Right ventricle myocardium superior (tissue), 1 donor: ENCODE measurements around the gene ERLEC1. TPM values are rescaled to one million over a fixed set of nuclear protein-coding genes. Genes with fewer than 3 reads are reported as not detected.
"Not testable (repeated sequence)": the region's sequence is repeated elsewhere in the genome, so short reads cannot be mapped to it uniquely, and the experiment has no call there.

Source experiments
- ATAC-seq: fragments of 200-7000 bp; cut with Tn5 transposase; one replicate; pipeline ENCODE4 v1.9.1; 2020; ENCODE audit warnings: mild to moderate bottlenecking; ENCODE audit not compliant: poor library complexity
- DNase-seq: peaks from one replicate; pipeline ENCODE4 v3.0.0-alpha.2; 2020
- intact Hi-C: fragments of 100-400 bp; cut with DNase I; formaldehyde crosslinking; loops from one replicate; pipeline ENCODE4 v1.11.2; 2022
- long read RNA-seq: library from polyadenylated mRNA; unstranded; transcript quantifications from one replicate; pipeline ENCODE4 v2.0.0, GENCODE V29; 2021
- total RNA-seq: library from RNA; stranded (reverse); fragmentation: NEBNext Ultra II Directional; extraction: Animal tissue kit (Norgen Biotek cat#: 25700); gene quantifications from one replicate; pipeline ENCODE4 v1.2.1, GENCODE V29; 2021
- donor health status: DM: no; HTN: yes; CAD: no; lungs with severe emphysema.

The ERLEC1 gene, protein sequence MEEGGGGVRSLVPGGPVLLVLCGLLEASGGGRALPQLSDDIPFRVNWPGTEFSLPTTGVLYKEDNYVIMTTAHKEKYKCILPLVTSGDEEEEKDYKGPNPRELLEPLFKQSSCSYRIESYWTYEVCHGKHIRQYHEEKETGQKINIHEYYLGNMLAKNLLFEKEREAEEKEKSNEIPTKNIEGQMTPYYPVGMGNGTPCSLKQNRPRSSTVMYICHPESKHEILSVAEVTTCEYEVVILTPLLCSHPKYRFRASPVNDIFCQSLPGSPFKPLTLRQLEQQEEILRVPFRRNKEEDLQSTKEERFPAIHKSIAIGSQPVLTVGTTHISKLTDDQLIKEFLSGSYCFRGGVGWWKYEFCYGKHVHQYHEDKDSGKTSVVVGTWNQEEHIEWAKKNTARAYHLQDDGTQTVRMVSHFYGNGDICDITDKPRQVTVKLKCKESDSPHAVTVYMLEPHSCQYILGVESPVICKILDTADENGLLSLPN
- 32.3 TPM for total RNA-seq
- long read RNA-seq, transcript ERLEC1-201 (14 exons, 2,433 nt), result major isoform, 140 of 173 reads
- long read RNA-seq, transcript ERLEC1-202 (13 exons, 2,271 nt), result minor isoform, 21 of 173 reads
- long read RNA-seq, partial matches to known transcripts, result 2 of 173 reads
- long read RNA-seq, other reads (novel, unspliced or antisense), result 9 of 173 reads

DNA sequence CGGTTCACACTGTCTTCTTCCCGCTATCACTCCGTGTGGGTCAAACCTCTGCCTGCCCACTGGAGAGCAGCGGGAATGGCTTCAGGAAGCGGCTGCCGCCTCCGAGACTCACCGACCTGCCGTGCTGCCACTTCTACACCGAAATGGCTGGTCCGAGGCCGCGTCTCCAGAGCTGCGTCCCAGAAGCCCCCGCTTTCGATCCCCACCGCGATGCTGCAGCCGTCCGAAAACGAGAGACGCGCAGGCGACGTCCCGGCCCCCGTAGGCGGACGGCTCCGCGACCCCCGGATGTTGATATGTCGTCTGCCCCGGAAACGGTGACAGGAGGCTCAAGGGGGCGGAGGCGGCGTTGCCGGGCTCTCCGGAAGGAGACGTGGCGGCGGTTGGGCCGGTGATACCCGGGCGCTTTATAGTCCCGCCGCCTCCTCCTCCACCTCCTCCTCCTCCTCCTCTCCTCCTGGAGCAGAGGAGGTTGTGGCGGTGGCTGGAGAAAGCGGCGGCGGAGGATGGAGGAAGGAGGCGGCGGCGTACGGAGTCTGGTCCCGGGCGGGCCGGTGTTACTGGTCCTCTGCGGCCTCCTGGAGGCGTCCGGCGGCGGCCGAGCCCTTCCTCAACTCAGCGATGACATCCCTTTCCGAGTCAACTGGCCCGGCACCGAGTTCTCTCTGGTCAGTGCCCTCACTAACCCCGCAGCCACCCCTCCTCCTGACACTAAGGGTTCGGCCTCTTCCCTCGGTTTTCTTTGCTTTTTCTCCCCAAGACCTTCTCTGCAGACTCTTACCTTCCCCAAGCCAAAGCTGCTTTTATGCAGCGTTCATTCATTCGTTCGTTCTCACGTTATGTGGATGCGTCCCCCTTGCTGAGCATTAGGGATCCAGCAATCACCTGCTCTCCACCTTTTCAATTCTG, at the start of gene ERLEC1, which contains the start of gene ASB3:
Gene ERLEC1 (plus strand): TSS at position 340 of the 909 bp plus-strand sequence. CDS start 167 bp downstream, at position 507.
Gene ASB3 (minus strand): TSS at position 249 of the 909 bp plus-strand sequence. CDS start 21,381 bp downstream, outside the sequence.
- DNase-seq (peak; percentile 94), ATAC-seq (peak; percentile 98)
- intact Hi-C loops, result no loop called here

DNA sequence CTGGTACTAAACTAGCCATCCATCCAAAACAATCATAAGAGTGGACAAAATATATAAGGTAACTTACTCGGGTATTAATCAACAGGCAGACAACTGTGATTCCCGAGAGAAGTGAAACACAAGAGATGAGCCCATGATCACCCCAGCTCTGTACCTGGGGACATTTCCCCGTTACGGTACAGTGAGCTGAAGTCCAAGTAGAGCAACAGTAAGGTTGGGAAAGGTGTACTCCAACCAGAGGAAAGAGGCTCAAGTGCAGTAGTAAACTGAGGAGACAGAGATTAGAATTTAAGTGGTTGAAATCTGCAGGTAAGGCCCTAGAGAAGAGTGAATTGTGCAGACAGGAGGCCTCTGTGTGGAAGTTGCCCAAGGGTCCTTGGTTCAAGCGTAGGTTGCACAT, 49.8 kb upstream of the ERLEC1 start:
- ATAC-seq (no peak), DNase-seq (no peak)
- intact Hi-C loops, result no loop called here

DNA sequence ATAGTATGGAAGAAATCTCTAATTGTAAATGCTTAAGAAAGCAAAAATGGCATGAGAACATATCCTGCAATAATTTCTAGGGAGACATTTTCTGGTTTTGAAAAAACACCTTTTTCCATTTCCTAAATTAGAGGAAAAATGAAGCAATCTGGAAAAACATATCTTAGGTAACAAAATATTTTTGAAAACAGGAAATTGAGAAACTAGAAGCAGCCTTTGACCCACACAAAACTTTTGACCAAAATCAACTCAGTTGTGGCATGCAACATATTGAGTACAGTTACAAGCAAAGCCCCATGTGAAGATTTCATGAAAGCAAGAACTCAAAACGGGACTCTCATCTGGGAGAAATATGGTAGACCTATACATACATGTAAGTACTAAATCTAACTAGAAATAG, 47.8 kb upstream of the ERLEC1 start:
- DNase-seq, result no peak
- intact Hi-C loops, result no loop called here

DNA sequence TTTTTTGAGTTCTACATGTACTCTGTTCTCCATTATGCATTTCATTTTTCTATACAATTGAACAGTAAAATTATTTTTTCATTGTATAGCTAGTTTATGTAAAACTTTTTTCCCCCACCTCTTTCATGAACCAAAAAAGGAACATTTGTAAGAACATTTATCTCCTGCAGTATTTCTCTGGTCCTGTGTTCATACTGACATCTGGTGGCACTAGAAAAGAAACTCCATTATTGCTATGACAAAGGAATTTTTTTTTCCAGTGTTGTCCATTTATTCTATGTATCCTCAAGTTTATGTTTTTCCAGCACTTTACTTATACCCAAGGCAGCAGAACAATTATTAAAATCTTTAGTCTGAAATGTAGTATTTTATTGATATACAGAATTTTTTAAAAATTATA, 46.7 kb upstream of the ERLEC1 start:
- ATAC-seq (no peak), DNase-seq (no peak)
- intact Hi-C loops, result no loop called here

More for the DNA sequence above, 47.8 kb upstream of the ERLEC1 start:
- ATAC-seq, result no peak

DNA sequence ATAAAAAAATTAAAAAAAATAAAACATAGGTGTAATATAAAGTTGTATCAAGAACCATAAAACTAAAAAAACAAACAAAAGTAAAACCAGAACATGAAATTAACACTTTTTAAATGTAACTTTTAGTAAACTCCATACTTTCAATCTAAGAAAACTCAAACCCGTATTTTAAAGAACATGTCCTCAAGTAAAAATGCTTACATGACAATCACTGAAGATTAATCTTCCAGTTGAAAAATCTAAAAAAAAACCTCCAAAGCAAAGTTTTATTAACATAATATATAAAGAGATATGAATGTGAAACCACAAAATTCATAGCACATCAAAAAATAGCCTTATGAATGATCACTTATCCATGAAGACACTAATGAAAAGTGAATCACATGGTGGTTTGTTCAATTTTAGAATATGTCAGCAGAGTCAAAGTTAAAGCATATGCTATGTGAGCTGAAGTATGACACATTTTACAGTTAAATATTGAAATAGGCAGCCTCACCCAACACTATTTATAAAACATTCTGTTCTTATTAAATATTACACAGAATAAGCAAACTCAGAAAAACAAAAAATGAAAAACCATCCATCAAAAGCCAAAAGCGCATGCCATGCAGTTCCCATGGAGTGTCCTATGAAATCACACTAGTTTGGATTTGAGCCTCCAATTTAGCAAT, 42.3 kb upstream of the ERLEC1 start:
- DNase-seq (no peak), ATAC-seq (no peak)
- intact Hi-C loops, result no loop called here

DNA sequence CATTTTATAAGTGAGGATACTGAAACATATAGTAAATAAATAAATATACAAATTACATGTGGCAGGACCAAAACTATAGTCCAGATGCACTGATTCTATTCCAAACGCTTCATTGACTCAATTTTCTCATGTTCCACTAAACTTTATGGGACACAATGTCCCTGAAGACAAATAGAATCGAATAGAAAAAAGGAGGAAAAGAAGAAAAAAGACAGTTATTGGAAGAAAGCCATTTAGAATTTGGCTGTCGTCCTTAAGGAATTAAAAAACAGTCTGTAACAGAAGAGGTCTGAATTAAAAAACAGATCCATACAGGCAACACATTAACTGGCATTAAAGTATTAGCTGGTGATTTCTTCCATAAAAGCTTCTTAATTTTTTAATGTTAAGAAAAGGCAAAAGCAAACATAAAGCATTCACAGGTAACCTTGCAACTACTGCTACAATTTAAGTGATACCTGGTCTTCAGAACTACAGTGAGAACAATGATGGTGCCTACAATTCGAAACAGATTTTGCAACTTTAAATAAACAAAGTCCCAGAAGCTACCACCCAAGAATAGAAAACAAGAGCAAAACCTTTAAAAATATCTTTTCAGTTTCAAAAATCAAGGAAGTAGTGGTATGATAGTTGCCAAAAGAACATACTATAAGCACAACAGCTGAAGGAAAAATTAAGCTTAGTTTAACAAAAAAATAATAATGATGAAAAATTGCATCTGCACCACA, 36.6 kb upstream of the ERLEC1 start:
- ATAC-seq, result no peak
- intact Hi-C loops, result no loop called here
- no peak for DNase-seq

DNA sequence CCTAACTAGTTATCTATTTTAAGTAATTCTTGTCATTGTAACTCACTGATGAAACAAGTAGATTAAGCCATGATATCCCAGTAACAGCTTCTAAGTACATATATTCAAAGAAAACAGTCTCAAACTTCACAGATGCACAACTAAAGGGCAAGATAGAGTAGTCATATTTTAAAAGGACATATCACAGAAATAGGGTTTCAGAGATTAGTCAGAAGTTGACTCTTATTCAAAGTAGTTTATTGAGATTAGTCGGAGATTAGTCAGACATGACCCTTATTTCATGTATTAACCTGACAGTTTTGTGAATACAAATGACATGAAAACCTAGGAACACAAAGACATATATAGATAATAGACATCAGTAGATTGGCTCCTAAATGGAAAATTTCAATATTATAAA, 35.1 kb upstream of the ERLEC1 start:
- ATAC-seq (no peak), DNase-seq (no peak)
- intact Hi-C loops, result no loop called here

DNA sequence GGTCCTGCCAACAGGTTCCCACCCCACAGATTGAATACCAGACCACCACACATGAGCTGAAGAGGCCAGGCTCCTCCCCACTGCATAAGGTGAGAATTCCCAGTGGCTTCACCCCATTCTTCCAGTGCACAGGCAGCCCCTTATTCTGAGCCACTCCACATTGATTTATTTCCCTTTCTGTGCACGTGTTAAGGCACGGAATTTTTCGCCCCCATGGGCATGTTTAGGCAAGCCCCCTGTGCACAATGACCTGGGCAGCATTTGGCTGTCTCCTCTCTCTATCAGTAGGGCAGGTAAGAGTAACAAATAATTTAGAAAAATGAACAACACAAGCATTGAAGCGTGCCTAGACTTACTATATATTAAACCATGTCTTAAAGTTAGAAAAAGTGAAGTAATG, 34.5 kb upstream of the ERLEC1 start:
- intact Hi-C loops, result no loop called here

DNA sequence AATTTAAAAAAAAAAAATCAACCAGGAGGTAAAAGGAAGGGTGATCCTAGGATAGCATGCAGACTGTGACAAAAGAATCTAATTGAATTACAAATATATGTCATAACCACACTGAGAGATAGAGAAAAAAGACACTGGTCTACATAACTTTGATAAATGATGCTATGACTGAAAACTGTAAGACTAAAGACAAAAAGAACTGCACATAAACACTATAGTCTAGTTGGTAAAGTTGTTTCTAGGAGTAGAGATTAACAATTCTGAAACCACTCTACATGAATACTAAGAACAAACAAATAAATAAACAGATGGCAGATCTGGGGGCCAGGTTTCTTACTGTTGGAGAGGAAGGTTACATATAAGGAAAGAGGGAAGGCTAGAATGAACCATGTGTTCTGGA, 33.8 kb upstream of the ERLEC1 start:
- no peak for DNase-seq
- ATAC-seq, result no peak
- intact Hi-C loops, result no loop called here

More for the DNA sequence above, 34.5 kb upstream of the ERLEC1 start:
- ATAC-seq (no peak), DNase-seq (no peak)

DNA sequence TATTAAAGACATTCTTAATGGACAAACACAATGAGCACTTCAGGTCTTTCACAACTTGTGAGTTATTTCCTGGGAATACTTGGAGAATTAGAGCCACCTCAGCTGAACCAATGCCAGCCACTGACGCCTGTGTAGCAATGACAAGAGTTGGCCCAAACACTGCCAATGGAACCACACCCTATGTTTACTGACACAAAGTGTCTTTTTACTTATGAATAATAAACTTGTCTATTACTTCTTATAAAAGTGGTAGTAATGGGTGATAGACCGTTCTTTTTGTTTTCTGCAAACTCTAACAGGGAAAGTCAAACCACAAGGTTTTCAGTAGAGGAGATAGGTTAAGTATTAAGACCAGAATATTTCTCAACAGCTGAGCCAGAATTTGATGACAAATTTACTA, 31.7 kb upstream of the ERLEC1 start:
- intact Hi-C loops, result no loop called here
- DNase-seq (peak; percentile 64), ATAC-seq (no peak)

DNA sequence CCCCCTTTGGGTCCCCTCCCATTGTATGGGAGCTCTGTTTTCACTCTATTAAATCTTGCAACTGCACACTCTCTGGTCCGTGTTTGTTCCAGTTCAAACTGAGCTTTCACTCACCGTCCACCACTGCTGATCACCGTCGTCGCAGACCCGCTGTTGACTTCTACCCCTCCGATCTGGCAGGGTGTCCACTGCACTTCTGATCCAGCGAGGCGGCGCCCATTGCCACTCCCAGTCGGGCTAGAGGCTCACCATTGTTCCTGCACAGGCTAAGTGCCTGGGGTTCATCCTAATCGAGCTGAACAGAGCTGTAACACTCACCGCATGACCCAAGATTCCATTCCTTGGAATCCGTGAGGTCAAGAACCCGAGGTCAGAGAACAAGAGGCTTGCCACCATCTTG, 30.2 kb upstream of the ERLEC1 start:
- no peak for DNase-seq
- intact Hi-C loops, result no loop called here
- no peak for ATAC-seq

DNA sequence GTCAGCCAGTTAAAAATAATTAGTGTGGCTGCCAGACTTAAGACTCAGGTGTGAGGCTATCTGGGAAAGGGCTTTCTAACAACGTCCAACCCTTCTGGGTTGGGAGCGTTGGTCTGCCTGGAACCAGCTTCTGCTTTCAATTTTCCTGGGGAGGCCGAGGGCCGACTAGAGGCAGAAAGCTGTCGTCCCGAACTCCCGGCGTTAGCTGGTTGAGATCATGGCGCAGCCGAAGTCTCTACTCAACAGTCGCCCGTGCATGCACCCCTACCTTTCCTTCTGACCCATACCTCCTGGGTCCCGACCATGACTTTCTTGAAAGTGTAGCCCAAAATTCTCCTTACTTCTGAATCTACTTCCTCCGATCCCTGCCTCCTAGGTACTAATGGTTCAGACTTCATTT, 29.6 kb upstream of the ERLEC1 start:
- intact Hi-C loops, DNase-seq, ATAC-seq: not testable (repeated sequence)

DNA sequence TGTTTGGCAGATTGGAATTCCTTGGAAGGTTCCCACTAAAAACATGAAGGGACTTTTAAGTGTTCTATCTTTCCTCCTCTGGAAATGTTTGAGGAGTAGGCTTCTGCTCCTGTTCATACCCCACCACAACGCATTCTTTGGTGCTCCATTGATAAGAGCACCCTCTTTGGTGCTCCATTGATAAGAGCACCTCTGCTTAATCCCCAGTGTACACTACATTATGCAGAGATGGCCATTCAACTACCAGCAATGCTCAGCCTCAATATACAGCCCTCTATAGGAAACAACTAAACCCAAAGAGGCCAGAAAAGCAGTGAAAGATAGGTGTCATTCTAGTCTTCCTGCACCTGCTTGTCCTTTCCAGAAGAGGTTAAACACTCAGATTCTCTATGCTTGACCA, 21.1 kb upstream of the ERLEC1 start:
- intact Hi-C loops, result no loop called here
- DNase-seq (no peak), ATAC-seq (no peak)

DNA sequence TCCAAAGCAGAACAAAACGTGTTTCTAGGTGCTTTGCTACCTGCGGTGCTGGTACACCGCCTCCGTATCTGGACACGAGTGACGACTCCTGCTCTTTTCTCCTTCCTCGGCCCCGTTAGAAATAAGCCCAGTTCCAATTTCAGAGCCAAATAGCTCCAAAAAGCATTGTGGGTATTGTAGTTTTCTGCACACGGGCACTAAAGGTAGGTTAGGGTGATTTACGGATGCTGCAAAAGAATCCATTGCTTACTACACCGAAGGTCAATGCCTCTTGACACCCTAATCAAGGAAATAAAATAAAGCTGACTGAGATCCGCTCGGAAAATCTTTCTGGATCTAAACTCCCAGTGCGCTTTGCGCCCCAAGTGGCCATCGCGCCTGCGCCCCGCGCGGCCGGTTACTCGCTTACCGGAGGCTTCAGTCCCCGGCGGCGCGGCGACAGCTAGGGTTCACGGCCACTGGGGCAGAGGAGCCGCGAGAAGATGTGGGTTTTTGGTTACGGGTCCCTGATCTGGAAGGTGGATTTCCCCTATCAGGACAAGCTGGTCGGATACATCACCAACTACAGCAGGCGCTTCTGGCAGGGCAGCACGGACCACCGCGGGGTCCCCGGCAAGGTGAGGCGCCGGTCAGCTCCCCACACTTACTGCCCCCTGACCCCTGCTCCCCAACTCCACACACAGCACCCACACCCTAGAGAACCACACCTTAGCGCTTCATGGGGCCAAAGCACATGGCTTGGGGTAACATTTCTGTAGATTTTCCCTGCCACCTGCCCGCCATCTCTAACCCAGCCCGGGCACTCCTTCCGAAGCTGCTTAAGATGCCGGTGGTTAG, 19.2 kb upstream of the ERLEC1 start, which contains the start of gene CHAC2:
Gene CHAC2 (plus strand): TSS at position 400 of the 837 bp plus-strand sequence. CDS start 83 bp downstream, at position 483.
- ATAC-seq (peak; percentile 98), DNase-seq (peak; percentile 94)
- intact Hi-C loops, result no loop called here

DNA sequence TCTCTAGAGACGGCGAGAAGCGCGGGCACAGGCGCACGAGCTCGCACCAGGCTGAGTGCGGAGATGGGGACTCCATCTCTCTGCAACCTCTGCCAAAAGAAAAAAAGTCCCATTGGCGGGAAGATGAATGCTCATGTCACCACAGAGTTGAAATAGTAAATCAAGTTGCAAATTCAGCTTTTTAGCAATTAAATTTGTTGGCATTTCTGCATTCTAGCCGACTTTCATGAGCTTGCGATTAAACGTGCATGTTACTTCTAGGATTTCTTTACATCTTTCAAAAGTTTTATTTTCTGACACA, 18.7 kb upstream of the ERLEC1 start:
- intact Hi-C loops, result no loop called here
- DNase-seq (no peak), ATAC-seq (no peak)

DNA sequence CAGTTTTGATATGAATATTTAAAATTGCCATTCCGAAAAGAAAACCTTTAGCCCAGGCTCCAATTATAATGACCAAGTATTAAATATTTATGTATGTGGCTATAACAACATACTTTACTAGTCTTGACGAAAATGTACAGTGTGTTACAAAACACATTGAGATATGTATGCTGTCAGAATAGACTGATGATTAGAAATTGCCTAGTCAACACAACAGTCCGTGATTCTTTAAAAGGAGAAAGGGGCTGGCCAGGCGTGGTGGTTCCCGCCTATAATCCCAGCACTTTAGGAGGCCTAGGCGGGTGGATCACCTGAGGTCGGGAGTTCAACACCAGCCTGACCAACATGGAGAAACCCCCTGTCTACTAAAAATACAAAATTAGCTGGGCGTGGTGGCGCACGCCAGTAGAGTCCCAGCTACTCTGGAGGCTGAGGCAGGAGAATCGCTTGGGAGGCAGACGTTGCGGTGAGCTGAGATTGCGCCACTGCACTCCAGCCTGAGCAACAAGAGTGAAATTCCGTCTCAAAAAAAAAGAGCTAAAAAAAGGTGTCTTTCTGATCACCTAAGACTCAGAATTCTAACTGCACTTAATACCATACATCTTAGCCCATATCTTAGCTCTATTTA, 17.4 kb upstream of the ERLEC1 start:
- intact Hi-C loops, result no loop called here
- DNase-seq (no peak), ATAC-seq (no peak)

DNA sequence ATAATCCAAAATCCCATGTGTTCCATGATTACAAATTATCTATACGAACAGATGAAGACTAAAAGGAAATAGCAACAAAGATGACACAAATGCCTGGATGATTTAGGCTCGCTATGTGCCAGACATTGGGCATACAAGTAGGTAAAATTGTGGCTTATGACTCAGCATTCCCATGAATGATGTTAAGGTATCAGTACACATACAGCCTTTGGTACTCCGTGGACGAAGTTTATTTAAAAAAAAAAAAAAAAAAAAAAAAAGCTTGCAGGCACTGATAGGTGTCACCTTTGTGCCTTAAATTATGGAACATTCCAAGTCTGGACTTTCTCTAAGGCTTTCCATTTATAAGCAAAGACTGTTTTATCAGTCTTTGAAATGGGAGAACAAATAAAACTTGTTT, 16.6 kb upstream of the ERLEC1 start:
- DNase-seq (no peak), ATAC-seq (no peak)
- intact Hi-C loops, result no loop called here
